ENCODE data around the gene PSAP.
A peak's percentile ranks its signal among the peaks of the same experiment; 100 is the strongest.

PSAP gene

GRCh38 chr10:71837098-71837827, 13.8 kb downstream of the PSAP start:
- no peak overlapping the region for H2BK15ac ChIP-seq (ENCODE audit: low read depth, poor library complexity, severe bottlenecking)
- no peak overlapping the region for H2BK5ac ChIP-seq (ENCODE audit: low read depth, low read length, poor library complexity, severe bottlenecking)
- no peak overlapping the region for H2BK120ac ChIP-seq (ENCODE audit: low read depth, low read length)
- H3K9ac ChIP-seq (ENCODE audit: low read length), result peak overlapping the region; percentile 74
- no peak overlapping the region for H4K8ac ChIP-seq (ENCODE audit: low read length)
- no peak overlapping the region for H3K4me2 ChIP-seq (ENCODE audit: low read length, poor library complexity, severe bottlenecking)
- no peak overlapping the region for H2BK12ac ChIP-seq (ENCODE audit: low read length in 2 of 2)
- no peak overlapping the region for H4K91ac ChIP-seq (ENCODE audit: low read length)
- no peak overlapping the region for H2AFZ ChIP-seq (ENCODE audit: low read depth, low read length)
- peak overlapping the region; percentile 67 for H3K27ac ChIP-seq (ENCODE audit: low read length, poor library complexity, severe bottlenecking)
- peaks cover 41% of the 10 kb centered on the region for H3K4me1 ChIP-seq (ENCODE audit: control insufficient read depth, insufficient read depth, low read depth, low read length)
- no peaks in the 10 kb centered on the region for H3K9me3 ChIP-seq (ENCODE audit: control insufficient read depth, low read length)
- WGBS, result 73% methylated on average over 17 of the region's 17 CpGs
- H3K4me3 ChIP-seq (ENCODE audit: insufficient read depth in 1 of 2, low read depth in 1 of 2, low read length in 2 of 2), result peak overlapping the region in 1 of 2 experiments; percentile 6
- H3K36me3 ChIP-seq (ENCODE audit: control insufficient read depth in 1 of 2, insufficient read depth in 2 of 2, low read depth in 1 of 2, low read length in 2 of 2), result peaks cover 30 to 37% of the 10 kb centered on the region in 2 experiments
- H3K4ac ChIP-seq (ENCODE audit: low read depth in 1 of 2, low read length in 2 of 2), result no peak overlapping the region
- peaks cover 17% of the 10 kb centered on the region for H3K79me1 ChIP-seq (replicated peaks; ENCODE audit: low read length, poor library complexity, severe bottlenecking)
- peak overlapping the region in 1 of 2 experiments; percentile 26 for H3K18ac ChIP-seq (ENCODE audit: low read depth in 1 of 2, low read length in 2 of 2)
- H3K27me3 ChIP-seq (ENCODE audit: control insufficient read depth in 1 of 2, insufficient read depth in 1 of 2, low read length in 2 of 2), result no peaks in the 10 kb centered on the region
- no peak for DNase-seq
- no peak overlapping the region for H3K23ac ChIP-seq (ENCODE audit: low read length in 2 of 2)
- H2AK5ac ChIP-seq (ENCODE audit: low read length, severe bottlenecking), result peak overlapping the region; percentile 56
- H3K14ac ChIP-seq (ENCODE audit: low read length in 2 of 2), result no peak overlapping the region

- Histone ChIP-seq H3K4me1 (ENCODE audit: control insufficient read depth, insufficient read depth, low read depth, low read length) (peaks cover 48% of the 10 kb centered on the region), H3K79me1 (replicated peaks; ENCODE audit: low read length, poor library complexity, severe bottlenecking) (peaks cover 20% of the 10 kb centered on the region), H3K27me3 (ENCODE audit: control insufficient read depth in 1 of 2, insufficient read depth in 1 of 2, low read length in 2 of 2) (no peaks in the 10 kb centered on the region), H2BK15ac (ENCODE audit: low read depth, poor library complexity, severe bottlenecking) (no peak overlapping the region), H3K14ac (ENCODE audit: low read length in 2 of 2) (no peak overlapping the region), H2BK5ac (ENCODE audit: low read depth, low read length, poor library complexity, severe bottlenecking) (peak overlapping the region; percentile 71), H3K4ac (ENCODE audit: low read depth in 1 of 2, low read length in 2 of 2) (no peak overlapping the region), H2AK5ac (ENCODE audit: low read length, severe bottlenecking) (peak overlapping the region; percentile 68), H3K4me2 (ENCODE audit: low read length, poor library complexity, severe bottlenecking) (no peak overlapping the region), H2BK120ac (ENCODE audit: low read depth, low read length) (no peak overlapping the region), H4K8ac (ENCODE audit: low read length) (peak overlapping the region; percentile 19), H3K4me3 (ENCODE audit: insufficient read depth in 1 of 2, low read depth in 1 of 2, low read length in 2 of 2) (peak overlapping the region in 1 of 2 experiments; percentile 6), H3K36me3 (ENCODE audit: control insufficient read depth in 1 of 2, insufficient read depth in 2 of 2, low read depth in 1 of 2, low read length in 2 of 2) (peaks cover 36 to 41% of the 10 kb centered on the region in 2 experiments), H2AFZ (ENCODE audit: low read depth, low read length) (no peak overlapping the region), H3K9ac (ENCODE audit: low read length) (peak overlapping the region; percentile 74), H3K18ac (ENCODE audit: low read depth in 1 of 2, low read length in 2 of 2) (peak overlapping the region in 1 of 2 experiments; percentile 60), H4K91ac (ENCODE audit: low read length) (no peak overlapping the region), H3K27ac (ENCODE audit: low read length, poor library complexity, severe bottlenecking) (peak overlapping the region; percentile 67), H3K23ac (ENCODE audit: low read length in 2 of 2) (no peak overlapping the region), H3K9me3 (ENCODE audit: control insufficient read depth, low read length) (no peaks in the 10 kb centered on the region), H2BK12ac (ENCODE audit: low read length in 2 of 2) (no peak overlapping the region)
- no peak for DNase-seq
- 95% methylated on average over 4 of the region's 4 CpGs for WGBS
Observed at GRCh38 chr10:71836596-71836974, 14.5 kb downstream of the PSAP start.

DNA sequence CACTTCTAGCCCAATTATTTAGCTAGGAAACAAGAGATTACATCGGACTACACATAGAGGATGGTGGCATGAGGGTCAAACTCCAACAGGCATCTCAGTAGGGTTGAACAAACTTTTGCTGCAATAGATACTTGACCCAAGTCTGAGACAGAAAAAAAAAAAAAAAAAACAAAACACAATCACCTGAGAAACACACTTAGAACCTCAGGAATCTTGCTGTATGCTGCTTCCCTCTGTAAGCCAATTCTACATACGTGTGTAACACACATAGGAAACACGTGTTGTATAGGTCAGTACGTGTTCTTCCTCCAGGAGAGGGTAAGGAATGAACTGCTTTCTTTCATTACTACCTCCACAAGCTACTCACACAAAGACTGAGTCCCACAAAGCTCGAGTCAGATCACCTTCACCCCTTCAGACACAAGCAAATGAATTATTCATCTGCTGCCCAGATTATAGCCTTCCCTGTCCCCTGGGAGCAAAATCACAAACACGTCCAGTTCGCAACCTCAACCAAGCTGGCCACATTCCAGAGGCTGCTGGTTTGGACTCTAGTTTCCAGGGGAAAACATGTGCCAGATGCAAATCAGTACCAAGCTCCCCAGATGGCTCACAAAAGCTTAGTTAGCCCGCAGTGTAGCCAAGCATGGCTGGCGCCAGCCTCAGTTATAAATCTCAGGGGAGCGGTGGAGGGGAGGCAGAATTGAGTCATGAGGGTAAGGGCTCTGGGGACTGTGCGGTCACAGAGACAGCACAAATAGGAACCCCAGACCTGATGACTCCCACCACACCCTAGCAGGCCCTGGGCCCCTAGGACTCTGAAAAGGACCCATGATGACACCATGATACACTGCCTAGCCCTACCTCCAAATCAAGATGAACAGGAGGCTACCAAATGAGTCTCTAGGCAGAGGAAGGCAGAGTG, 15.1 kb downstream of the PSAP start:
- H4K91ac ChIP-seq (ENCODE audit: low read length), result no peak overlapping the region
- H3K23ac ChIP-seq (ENCODE audit: low read length in 2 of 2), result no peak overlapping the region
- H2AK5ac ChIP-seq (ENCODE audit: low read length, severe bottlenecking), result peak overlapping the region; percentile 68
- peak overlapping the region; percentile 68 for H3K27ac ChIP-seq (ENCODE audit: low read length, poor library complexity, severe bottlenecking)
- H3K27me3 ChIP-seq (ENCODE audit: control insufficient read depth in 1 of 2, insufficient read depth in 1 of 2, low read length in 2 of 2), result no peaks in the 10 kb centered on the region
- H3K4me3 ChIP-seq (ENCODE audit: insufficient read depth in 1 of 2, low read depth in 1 of 2, low read length in 2 of 2), result peak overlapping the region in 1 of 2 experiments; percentile 57
- no peak overlapping the region for H2BK12ac ChIP-seq (ENCODE audit: low read length in 2 of 2)
- peak overlapping the region; percentile 19 for H4K8ac ChIP-seq (ENCODE audit: low read length)
- DNase-seq, result peak; percentile 76
- WGBS, result 70% methylated on average over 10 of the region's 11 CpGs
- no peak overlapping the region for H3K4me2 ChIP-seq (ENCODE audit: low read length, poor library complexity, severe bottlenecking)
- peaks cover 47% of the 10 kb centered on the region for H3K4me1 ChIP-seq (ENCODE audit: control insufficient read depth, insufficient read depth, low read depth, low read length)
- H3K9ac ChIP-seq (ENCODE audit: low read length), result peak overlapping the region; percentile 74
- peaks cover 41 to 48% of the 10 kb centered on the region in 2 experiments for H3K36me3 ChIP-seq (ENCODE audit: control insufficient read depth in 1 of 2, insufficient read depth in 2 of 2, low read depth in 1 of 2, low read length in 2 of 2)
- H3K4ac ChIP-seq (ENCODE audit: low read depth in 1 of 2, low read length in 2 of 2), result no peak overlapping the region
- no peaks in the 10 kb centered on the region for H3K9me3 ChIP-seq (ENCODE audit: control insufficient read depth, low read length)
- H2BK15ac ChIP-seq (ENCODE audit: low read depth, poor library complexity, severe bottlenecking), result no peak overlapping the region
- H2BK120ac ChIP-seq (ENCODE audit: low read depth, low read length), result no peak overlapping the region
- H3K79me1 ChIP-seq (replicated peaks; ENCODE audit: low read length, poor library complexity, severe bottlenecking), result peaks cover 25% of the 10 kb centered on the region
- no peak overlapping the region for H3K14ac ChIP-seq (ENCODE audit: low read length in 2 of 2)
- H2BK5ac ChIP-seq (ENCODE audit: low read depth, low read length, poor library complexity, severe bottlenecking), result peak overlapping the region; percentile 71
- H3K18ac ChIP-seq (ENCODE audit: low read depth in 1 of 2, low read length in 2 of 2), result peak overlapping the region in 1 of 2 experiments; percentile 60
- no peak overlapping the region for H2AFZ ChIP-seq (ENCODE audit: low read depth, low read length)

DNA sequence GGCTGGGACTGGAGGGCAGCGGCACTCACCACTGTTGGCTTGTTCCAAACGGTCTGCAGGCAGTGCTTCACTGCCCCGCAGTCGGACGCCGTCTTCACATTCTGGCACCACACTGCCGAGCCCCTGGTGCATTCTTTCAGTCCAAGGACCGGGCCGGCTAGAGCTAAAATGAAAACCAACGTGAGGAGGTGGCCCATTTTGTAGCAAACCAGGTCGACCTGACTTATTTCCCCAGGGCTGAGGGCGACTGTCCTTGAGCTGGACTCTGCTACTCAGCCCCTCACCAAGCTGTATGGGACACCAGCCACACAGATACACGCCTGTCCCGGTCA, 16.7 kb downstream of the PSAP start:
- WGBS, result 94% methylated on average over 14 of the region's 14 CpGs
- Histone ChIP-seq H3K9me3 (ENCODE audit: control insufficient read depth, low read length) (no peaks in the 10 kb centered on the region), H3K27me3 (ENCODE audit: control insufficient read depth in 1 of 2, insufficient read depth in 1 of 2, low read length in 2 of 2) (no peaks in the 10 kb centered on the region), H3K14ac (ENCODE audit: low read length in 2 of 2) (no peak overlapping the region), H3K36me3 (ENCODE audit: control insufficient read depth in 1 of 2, insufficient read depth in 2 of 2, low read depth in 1 of 2, low read length in 2 of 2) (peaks cover 49 to 61% of the 10 kb centered on the region in 2 experiments), H4K91ac (ENCODE audit: low read length) (no peak overlapping the region), H3K4me1 (ENCODE audit: control insufficient read depth, insufficient read depth, low read depth, low read length) (peaks cover 41% of the 10 kb centered on the region), H2AFZ (ENCODE audit: low read depth, low read length) (no peak overlapping the region), H3K4me2 (ENCODE audit: low read length, poor library complexity, severe bottlenecking) (no peak overlapping the region), H2AK5ac (ENCODE audit: low read length, severe bottlenecking) (no peak overlapping the region), H2BK12ac (ENCODE audit: low read length in 2 of 2) (peak overlapping the region; percentile 11 to 26), H2BK5ac (ENCODE audit: low read depth, low read length, poor library complexity, severe bottlenecking) (no peak overlapping the region), H2BK120ac (ENCODE audit: low read depth, low read length) (no peak overlapping the region), H3K79me1 (replicated peaks; ENCODE audit: low read length, poor library complexity, severe bottlenecking) (peaks cover 34% of the 10 kb centered on the region), H3K18ac (ENCODE audit: low read depth in 1 of 2, low read length in 2 of 2) (no peak overlapping the region), H3K9ac (ENCODE audit: low read length) (no peak overlapping the region), H3K4ac (ENCODE audit: low read depth in 1 of 2, low read length in 2 of 2) (peak overlapping the region in 1 of 2 experiments; percentile 47), H3K4me3 (ENCODE audit: insufficient read depth in 1 of 2, low read depth in 1 of 2, low read length in 2 of 2) (no peak overlapping the region), H4K8ac (ENCODE audit: low read length) (no peak overlapping the region), H3K23ac (ENCODE audit: low read length in 2 of 2) (no peak overlapping the region), H3K27ac (ENCODE audit: low read length, poor library complexity, severe bottlenecking) (no peak overlapping the region), H2BK15ac (ENCODE audit: low read depth, poor library complexity, severe bottlenecking) (peak overlapping the region; percentile 12)
- no peak for DNase-seq

Data from mesenchymal stem cell (in vitro differentiated cells and primary cell).